ENCODE data around the gene MLLT3. TPM values are rescaled to one million over a fixed set of nuclear protein-coding genes. Genes with fewer than 3 reads are reported as not detected.

MLLT3 gene
- total and polyA plus RNA-seq, 2 donors (not counting 3 experiments of a cell fraction or from before 2014, with no cell fraction given), result 6.1 to 10.0 TPM

- no peak overlapping the region for H2AFZ ChIP-seq (ENCODE audit: low read depth, low read length)
- FAIRE-seq (no peak), DNase-seq (ENCODE audit: low read depth, low spot score) (no peak)
- H3K4me1 ChIP-seq (ENCODE audit: control insufficient read depth, extremely low read depth, insufficient read depth, low read length), result peaks cover 2% of the 10 kb centered on the region
- ChIA-PET POLR2A (no interaction called here), CTCF (no interaction called here)
- no peak overlapping the region for H3K4me3 ChIP-seq (replicated peaks in 1 of 3; ENCODE audit: insufficient read depth in 1 of 3, low read depth in 1 of 3, low read length in 3 of 3)
- H3K27ac ChIP-seq (ENCODE audit: insufficient read depth, low read depth, low read length), result no peak overlapping the region
- H3K9me1 ChIP-seq (replicated peaks; ENCODE audit: control insufficient read depth, extremely low read depth, insufficient read depth, low read length), result no peaks in the 10 kb centered on the region
- no peaks in the 10 kb centered on the region for H3K36me3 ChIP-seq (ENCODE audit: control insufficient read depth in 2 of 2, extremely low read depth in 1 of 2, insufficient read depth in 2 of 2, low read length in 2 of 2)
- no peaks in the 10 kb centered on the region for H4K20me1 ChIP-seq (replicated peaks; ENCODE audit: control insufficient read depth, extremely low read depth, insufficient read depth, low read length)
- TF ChIP-seq FOS (IDR thresholded peaks at IDR 0.05; ENCODE audit: borderline replicate concordance, insufficient read depth, low read length), result no peak
- TF ChIP-seq POLR2AphosphoS5 (IDR thresholded peaks at IDR 0.05; ENCODE audit: insufficient read depth, low read depth, low read length), result no peak
- no peak for TF ChIP-seq MAX (IDR thresholded peaks at IDR 0.05; ENCODE audit: insufficient read depth, insufficient read length)
- TF ChIP-seq EZH2 (IDR thresholded peaks at IDR 0.05; ENCODE audit: borderline replicate concordance, low read depth, low read length, severe bottlenecking), result no peak
- no peak overlapping the region for H3K9ac ChIP-seq (replicated peaks; ENCODE audit: extremely low read depth, insufficient read depth, low read length)
- BruUV-seq (replicated peaks), result no TSS peak
- no peaks in the 10 kb centered on the region for H3K79me2 ChIP-seq (ENCODE audit: control insufficient read depth, insufficient read depth, low read length)
- intact Hi-C loops (cut with micrococcal nuclease) (no loop called here), dilution Hi-C loops (cut with MboI; ENCODE audit: extremely low pct_ligation_motif_present, low sequenced_read_pairs) (no loop called here)
- no peaks in the 10 kb centered on the region for H3K27me3 ChIP-seq (ENCODE audit: control insufficient read depth in 2 of 2, insufficient read depth in 2 of 2, low read length in 2 of 2)
- no peaks in the 10 kb centered on the region for H3K9me3 ChIP-seq (replicated peaks; ENCODE audit: control insufficient read depth, insufficient read depth, low read length)
- H3K4me2 ChIP-seq (ENCODE audit: insufficient read depth, low read length), result no peak overlapping the region
Measured at GRCh38 chr9:20508242-20508641, 114.1 kb downstream of the MLLT3 start.

GRCh38 chr9:20507431-20507830 lies 114.9 kb downstream of the MLLT3 start:
- no peak for FAIRE-seq
- Histone ChIP-seq H4K20me1 (replicated peaks; ENCODE audit: control insufficient read depth, extremely low read depth, insufficient read depth, low read length) (no peaks in the 10 kb centered on the region), H3K36me3 (ENCODE audit: control insufficient read depth in 2 of 2, extremely low read depth in 1 of 2, insufficient read depth in 2 of 2, low read length in 2 of 2) (no peaks in the 10 kb centered on the region), H3K9me1 (replicated peaks; ENCODE audit: control insufficient read depth, extremely low read depth, insufficient read depth, low read length) (no peaks in the 10 kb centered on the region), H3K4me2 (ENCODE audit: insufficient read depth, low read length) (no peak overlapping the region), H3K4me1 (ENCODE audit: control insufficient read depth, extremely low read depth, insufficient read depth, low read length) (peaks cover 2% of the 10 kb centered on the region), H3K9me3 (replicated peaks; ENCODE audit: control insufficient read depth, insufficient read depth, low read length) (no peaks in the 10 kb centered on the region), H3K79me2 (ENCODE audit: control insufficient read depth, insufficient read depth, low read length) (no peaks in the 10 kb centered on the region), H3K27ac (ENCODE audit: insufficient read depth, low read depth, low read length) (no peak overlapping the region), H3K4me3 (replicated peaks in 1 of 3; ENCODE audit: insufficient read depth in 1 of 3, low read depth in 1 of 3, low read length in 3 of 3) (no peak overlapping the region), H2AFZ (ENCODE audit: low read depth, low read length) (no peak overlapping the region), H3K27me3 (ENCODE audit: control insufficient read depth in 2 of 2, insufficient read depth in 2 of 2, low read length in 2 of 2) (no peaks in the 10 kb centered on the region), H3K9ac (replicated peaks; ENCODE audit: extremely low read depth, insufficient read depth, low read length) (no peak overlapping the region)
- ChIA-PET POLR2A (no interaction called here), CTCF (interaction anchor here (0.8 to 1.0 kb wide), 2 partner anchors 10 to 21 kb away, joined by 3 to 4 read pairs; no protein-coding TSS in a partner anchor)
- no peak for DNase-seq (ENCODE audit: low read depth, low spot score)
- TF ChIP-seq POLR2A (IDR thresholded peaks at IDR 0.05; ENCODE audit: low read depth, low read length) (no peak), JUN (IDR thresholded peaks at IDR 0.05; ENCODE audit: borderline replicate concordance, insufficient read depth, insufficient read length, low read depth) (no peak), MAX (IDR thresholded peaks at IDR 0.05; ENCODE audit: insufficient read depth, insufficient read length) (no peak)
- dilution Hi-C loops (cut with MboI; ENCODE audit: extremely low pct_ligation_motif_present, low sequenced_read_pairs), result no loop called here
- BruUV-seq (replicated peaks), result no TSS peak
- intact Hi-C loops (cut with micrococcal nuclease), result no loop called here

Measured in endothelial cell of umbilical vein (primary cell).